Measurements from ENCODE around the gene GNRHR. TPM values are rescaled to one million over a fixed set of nuclear protein-coding genes. Genes with fewer than 3 reads are reported as not detected.

Gene GNRHR
- total and polyA plus RNA-seq, 4 experiments from 2014 or later: not detected

GRCh38 chr4:67691328-67691727, 62.9 kb downstream of the GNRHR start:
- no peaks in the 10 kb centered on the region for H3K9me3 ChIP-seq (ENCODE audit: control insufficient read depth in 1 of 2, low read length in 2 of 2)
- peaks cover 5% of the 10 kb centered on the region for H3K36me3 ChIP-seq (ENCODE audit: insufficient read depth, low read length)
- no peaks in the 10 kb centered on the region for H3K27me3 ChIP-seq (ENCODE audit: insufficient read depth, low read length)
- Mint-ChIP-seq H3K36me3 (peaks cover 58 to 61% of the 10 kb centered on the region in 2 donors), H3K27ac (no peak overlapping the region), H3K27me3 (no peaks in the 10 kb centered on the region), H3K4me3 (no peak overlapping the region), H3K9me3 (peaks cover 0 to 5% (median 0%) of the 10 kb centered on the region in 8 donors), H3K4me1 (peaks cover 32 to 39% (median 34%) of the 10 kb centered on the region in 4 donors)
- intact Hi-C loops (cut with micrococcal nuclease): no loop called here
- H3K4me3 ChIP-seq (ENCODE audit: low read length in 2 of 2): no peak overlapping the region
- DNase-seq: no peak
- ChIA-PET POLR2A (ENCODE audit: partially characterized antibody) (no interaction called here), CTCF (ENCODE audit: partially characterized antibody) (interaction anchor here (1.8 kb wide), 1 partner anchor 9 kb away, joined by 4 read pairs; no protein-coding TSS in a partner anchor)
- H3K27ac ChIP-seq (ENCODE audit: low read depth, low read length): no peak overlapping the region
- peaks cover 1% of the 10 kb centered on the region for H3K4me1 ChIP-seq (ENCODE audit: insufficient read depth, low read length)

Other genes starting within 250 kb of the GNRHR start
- 10 to 100 TPM; 64.0 to 69.1 TPM for gene CENPC, start 208.9 kb downstream of the GNRHR start, total RNA-seq
- gene CENPC, start 208.9 kb downstream of the GNRHR start, polyA plus RNA-seq: 10 to 100 TPM; 15.2 to 23.8 TPM
- gene STAP1, start 195.7 kb downstream of the GNRHR start, total RNA-seq: 1 to 10 TPM; 3.6 to 3.9 TPM
- gene STAP1, start 195.7 kb downstream of the GNRHR start, polyA plus RNA-seq: 1 to 10 TPM; 2.8 to 3.7 TPM
- 10 to 100 TPM; 55.1 to 55.8 TPM for gene UBA6, start 53.2 kb downstream of the GNRHR start, total RNA-seq
- 10 to 100 TPM; 14.2 to 29.4 TPM for gene UBA6, start 53.2 kb downstream of the GNRHR start, polyA plus RNA-seq
- gene TMPRSS11D, start 129.6 kb upstream of the GNRHR start, total RNA-seq: not detected
- gene TMPRSS11D, start 129.6 kb upstream of the GNRHR start, polyA plus RNA-seq: not detected
- not detected for gene TMPRSS11A, start 209.1 kb upstream of the GNRHR start, total RNA-seq
- not detected for gene TMPRSS11A, start 209.1 kb upstream of the GNRHR start, polyA plus RNA-seq